ENCODE data around the gene EPHA1. TPM values are rescaled to one million over a fixed set of nuclear protein-coding genes. Genes with fewer than 3 reads are reported as not detected.

Gene EPHA1
- total and polyA plus RNA-seq, 2 experiments from 2014 or later, result 60.7 to 154 TPM

DNA sequence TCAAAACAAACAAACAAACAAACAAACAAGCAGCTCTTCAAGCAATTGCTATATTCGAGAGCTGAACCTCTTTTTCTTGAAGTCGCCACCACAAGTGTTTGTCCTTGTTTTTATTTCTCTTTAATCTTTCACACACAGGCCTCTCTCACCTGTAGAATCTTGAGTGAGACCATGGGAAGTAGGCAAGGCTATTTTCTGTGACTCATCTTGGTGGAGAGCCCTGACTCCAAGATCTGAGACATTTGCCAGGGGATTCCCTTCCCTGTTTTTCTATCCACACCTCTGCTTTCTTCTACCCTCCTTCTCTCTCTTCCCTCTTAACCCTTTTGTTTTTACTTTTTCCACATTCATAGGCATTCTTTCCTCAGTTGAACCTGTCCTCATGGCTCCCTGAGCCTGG is 26.6 kb upstream of the EPHA1 start:
- H3K27ac ChIP-seq (ENCODE audit: low read depth), result no peak overlapping the region; the same call in 1 of the 2 replicates
- no peaks in the 10 kb centered on the region for H3K9me3 Mint-ChIP-seq
- no peaks in the 10 kb centered on the region for H3K36me3 ChIP-seq (ENCODE audit: insufficient read depth)
- ATAC-seq, result no peak
- no peak overlapping the region for H3K4me3 Mint-ChIP-seq
- no peaks in the 10 kb centered on the region for H3K27me3 ChIP-seq (ENCODE audit: insufficient read depth)
- no peak for TF ChIP-seq REST (IDR thresholded peaks at IDR 0.05; ENCODE audit: unreplicated experiment)
- no peak for TF ChIP-seq ZNF331 (CRISPR knock-in tag; IDR thresholded peaks at IDR 0.05; ENCODE audit: low read depth)
- no peak for TF ChIP-seq JUNB (IDR thresholded peaks at IDR 0.05; ENCODE audit: unreplicated experiment)
- no peak for TF ChIP-seq NANOG (IDR thresholded peaks at IDR 0.05; ENCODE audit: borderline replicate concordance)
- no peak for TF ChIP-seq EZH2 (IDR thresholded peaks at IDR 0.05; ENCODE audit: low read depth, unreplicated experiment)
- no peak for TF ChIP-seq ZNF114 (CRISPR knock-in tag; IDR thresholded peaks at IDR 0.05)
- no peak for TF ChIP-seq STAT1 (IDR thresholded peaks at IDR 0.05; ENCODE audit: unreplicated experiment)
- peaks cover 2% of the 10 kb centered on the region; the same call in 1 of the 3 replicates for H3K36me3 Mint-ChIP-seq (ENCODE audit: low read depth)
- H3K27me3 Mint-ChIP-seq (ENCODE audit: insufficient read depth, low read depth, poor library complexity), result peaks cover 2% of the 10 kb centered on the region
- H3K4me2 ChIP-seq, result no peak overlapping the region
- H3K4me1 Mint-ChIP-seq, result peaks cover 24% of the 10 kb centered on the region
- no peak for DNase-seq (ENCODE audit: low spot score)
- peaks cover 14% of the 10 kb centered on the region for H3K4me1 ChIP-seq (ENCODE audit: insufficient read depth)
- no peaks in the 10 kb centered on the region for H3F3A ChIP-seq (replicated peaks; ENCODE audit: low read depth)
- peaks cover 12% of the 10 kb centered on the region; the same call in 1 of the 2 replicates for H3K9me2 ChIP-seq (ENCODE audit: insufficient read depth)
- H3K4me3 ChIP-seq, result no peak overlapping the region
- H2AFZ ChIP-seq, result no peak overlapping the region
- no peak overlapping the region for H3K27ac Mint-ChIP-seq
- H3K79me2 ChIP-seq (replicated peaks; ENCODE audit: insufficient read depth), result no peaks in the 10 kb centered on the region
- H4K20me1 ChIP-seq (replicated peaks; ENCODE audit: insufficient read depth), result no peaks in the 10 kb centered on the region

GRCh38 chr7:143434660-143435059 is 26.0 kb upstream of the EPHA1 start:
- H3K27me3 Mint-ChIP-seq (ENCODE audit: insufficient read depth, low read depth, poor library complexity), result peaks cover 2% of the 10 kb centered on the region
- no peaks in the 10 kb centered on the region for H3K27me3 ChIP-seq (ENCODE audit: insufficient read depth)
- no peaks in the 10 kb centered on the region for H3K36me3 ChIP-seq (ENCODE audit: insufficient read depth)
- no peaks in the 10 kb centered on the region for H4K20me1 ChIP-seq (replicated peaks; ENCODE audit: insufficient read depth)
- no peak overlapping the region for H3K4me2 ChIP-seq
- H3K9me3 Mint-ChIP-seq, result no peaks in the 10 kb centered on the region
- H3K27ac ChIP-seq (ENCODE audit: low read depth), result no peak overlapping the region
- H2AFZ ChIP-seq, result no peak overlapping the region
- H3K27ac Mint-ChIP-seq, result no peak overlapping the region
- H3K79me2 ChIP-seq (replicated peaks; ENCODE audit: insufficient read depth), result no peaks in the 10 kb centered on the region
- H3K4me1 ChIP-seq (ENCODE audit: insufficient read depth), result peaks cover 14% of the 10 kb centered on the region
- no peak overlapping the region for H3K4me3 Mint-ChIP-seq
- ATAC-seq, result no peak
- peaks cover 10% of the 10 kb centered on the region; the same call in 1 of the 2 replicates for H3K9me2 ChIP-seq (ENCODE audit: insufficient read depth)
- H3K4me3 ChIP-seq, result no peak overlapping the region
- no peak for DNase-seq (ENCODE audit: low spot score)
- H3F3A ChIP-seq (replicated peaks; ENCODE audit: low read depth), result no peaks in the 10 kb centered on the region
- peaks cover 24% of the 10 kb centered on the region for H3K4me1 Mint-ChIP-seq
- peaks cover 2% of the 10 kb centered on the region; the same call in 1 of the 3 replicates for H3K36me3 Mint-ChIP-seq (ENCODE audit: low read depth)
- no peak for TF ChIP-seq REST (IDR thresholded peaks at IDR 0.05; ENCODE audit: unreplicated experiment)
- TF ChIP-seq ZNF331 (CRISPR knock-in tag; IDR thresholded peaks at IDR 0.05; ENCODE audit: low read depth), result no peak
- TF ChIP-seq CREB1 (CRISPR knock-in tag; IDR thresholded peaks at IDR 0.05; ENCODE audit: low read depth), result no peak
- TF ChIP-seq, protein P1, sequence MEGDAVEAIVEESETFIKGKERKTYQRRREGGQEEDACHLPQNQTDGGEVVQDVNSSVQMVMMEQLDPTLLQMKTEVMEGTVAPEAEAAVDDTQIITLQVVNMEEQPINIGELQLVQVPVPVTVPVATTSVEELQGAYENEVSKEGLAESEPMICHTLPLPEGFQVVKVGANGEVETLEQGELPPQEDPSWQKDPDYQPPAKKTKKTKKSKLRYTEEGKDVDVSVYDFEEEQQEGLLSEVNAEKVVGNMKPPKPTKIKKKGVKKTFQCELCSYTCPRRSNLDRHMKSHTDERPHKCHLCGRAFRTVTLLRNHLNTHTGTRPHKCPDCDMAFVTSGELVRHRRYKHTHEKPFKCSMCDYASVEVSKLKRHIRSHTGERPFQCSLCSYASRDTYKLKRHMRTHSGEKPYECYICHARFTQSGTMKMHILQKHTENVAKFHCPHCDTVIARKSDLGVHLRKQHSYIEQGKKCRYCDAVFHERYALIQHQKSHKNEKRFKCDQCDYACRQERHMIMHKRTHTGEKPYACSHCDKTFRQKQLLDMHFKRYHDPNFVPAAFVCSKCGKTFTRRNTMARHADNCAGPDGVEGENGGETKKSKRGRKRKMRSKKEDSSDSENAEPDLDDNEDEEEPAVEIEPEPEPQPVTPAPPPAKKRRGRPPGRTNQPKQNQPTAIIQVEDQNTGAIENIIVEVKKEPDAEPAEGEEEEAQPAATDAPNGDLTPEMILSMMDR (conservative IDR thresholded peaks at IDR 0.05; ENCODE audit: low read depth in 2 of 2), result no peak
- no peak for TF ChIP-seq EZH2 (IDR thresholded peaks at IDR 0.05; ENCODE audit: low read depth, unreplicated experiment)
- no peak for TF ChIP-seq ZNF114 (CRISPR knock-in tag; IDR thresholded peaks at IDR 0.05)

Data from GM23338 (cell line).